ENCODE data around the gene ALOX12. TPM values are rescaled to one million over a fixed set of nuclear protein-coding genes. Genes with fewer than 3 reads are reported as not detected.

Gene ALOX12
- total RNA-seq, 4 donors from 2014 or later, result not detected

- no peak for DNase-seq
- Histone ChIP-seq H3K36me3 (peaks cover 0 to 3% (median 0%) of the 10 kb centered on the region in 4 donors), H3K27me3 (no peaks in the 10 kb centered on the region), H3K27ac (no peak overlapping the region), H3K9me3 (no peaks in the 10 kb centered on the region), H3K4me3 (no peak overlapping the region), H3K4me1 (peaks cover 0 to 11% (median 8%) of the 10 kb centered on the region in 4 donors)
- WGBS, 2 donors (ENCODE audit: low coverage in 1 of 2), result 90 to 96% methylated on average over 10 of the region's 10 CpGs
- intact Hi-C loops (cut with DNase I; ENCODE audit: low total_unique reads), result loop anchor here (5.0 kb wide), 1 partner anchor 77 kb away; no protein-coding TSS in a partner anchor
- in situ Hi-C loops (cut with MboI; ENCODE audit: low pct_ligation_motif_present in 1 of 4, low pct_unique_long_range_greater_than_20kb in 1 of 4, low sequenced_read_pairs in 3 of 4), result no loop called here
- TF ChIP-seq POLR2A (IDR thresholded peaks at IDR 0.05) (no peak), CTCF (IDR thresholded peaks at IDR 0.05) (no peak), EP300 (IDR thresholded peaks at IDR 0.05; ENCODE audit: low read depth) (no peak), POLR2AphosphoS5 (IDR thresholded peaks at IDR 0.05) (no peak)
Measured at GRCh38 chr17:6994118-6994598, 1.7 kb upstream of the ALOX12 start.

DNA sequence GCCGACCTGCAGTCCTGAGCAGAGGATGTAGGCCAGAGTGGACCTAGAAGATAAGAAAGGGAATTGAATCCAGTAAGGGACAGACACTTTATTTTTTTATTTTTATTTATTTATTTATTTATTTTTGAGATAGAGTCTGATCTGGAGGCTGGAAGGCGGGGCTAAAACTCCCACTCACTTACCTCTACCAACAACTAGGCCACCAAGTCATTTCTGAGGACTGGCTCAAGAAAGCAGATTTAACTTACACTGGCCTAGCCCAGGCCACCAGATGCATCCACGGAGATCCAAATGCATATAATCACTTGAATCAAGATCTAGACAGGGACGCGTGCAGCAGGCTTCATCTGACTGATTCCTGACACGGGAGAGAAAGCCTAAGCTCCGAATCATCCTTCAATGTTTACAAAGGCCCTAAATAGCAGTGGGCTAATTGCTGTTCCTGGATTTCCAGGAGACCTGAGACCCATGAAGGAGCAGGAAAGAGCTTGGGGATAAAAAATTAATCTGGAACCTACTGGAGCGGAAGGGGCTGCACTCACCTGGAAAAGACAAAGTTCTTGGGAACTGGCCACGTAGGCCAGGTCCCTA lies 1.1 kb upstream of the ALOX12 start:
- Histone ChIP-seq H3K27me3 (no peaks in the 10 kb centered on the region), H3K36me3 (peaks cover 0 to 8% (median 0%) of the 10 kb centered on the region in 4 donors), H3K27ac (no peak overlapping the region), H3K4me3 (no peak overlapping the region), H3K9me3 (no peaks in the 10 kb centered on the region), H3K4me1 (peaks cover 0 to 11% (median 8%) of the 10 kb centered on the region in 4 donors)
- in situ Hi-C loops (cut with MboI; ENCODE audit: low pct_ligation_motif_present in 1 of 4, low pct_unique_long_range_greater_than_20kb in 1 of 4, low sequenced_read_pairs in 3 of 4) (no loop called here), intact Hi-C loops (cut with DNase I; ENCODE audit: low total_unique reads) (loop anchor here (5.0 kb wide), 1 partner anchor 77 kb away; no protein-coding TSS in a partner anchor)
- 76 to 88% methylated on average over 8 to 9 of the region's 9 CpGs for WGBS, 2 donors (ENCODE audit: low coverage in 1 of 2)
- no peak for DNase-seq
- TF ChIP-seq POLR2A (IDR thresholded peaks at IDR 0.05) (no peak), POLR2AphosphoS5 (IDR thresholded peaks at IDR 0.05) (no peak), EP300 (IDR thresholded peaks at IDR 0.05; ENCODE audit: low read depth) (no peak), CTCF (IDR thresholded peaks at IDR 0.05) (no peak)

DNA sequence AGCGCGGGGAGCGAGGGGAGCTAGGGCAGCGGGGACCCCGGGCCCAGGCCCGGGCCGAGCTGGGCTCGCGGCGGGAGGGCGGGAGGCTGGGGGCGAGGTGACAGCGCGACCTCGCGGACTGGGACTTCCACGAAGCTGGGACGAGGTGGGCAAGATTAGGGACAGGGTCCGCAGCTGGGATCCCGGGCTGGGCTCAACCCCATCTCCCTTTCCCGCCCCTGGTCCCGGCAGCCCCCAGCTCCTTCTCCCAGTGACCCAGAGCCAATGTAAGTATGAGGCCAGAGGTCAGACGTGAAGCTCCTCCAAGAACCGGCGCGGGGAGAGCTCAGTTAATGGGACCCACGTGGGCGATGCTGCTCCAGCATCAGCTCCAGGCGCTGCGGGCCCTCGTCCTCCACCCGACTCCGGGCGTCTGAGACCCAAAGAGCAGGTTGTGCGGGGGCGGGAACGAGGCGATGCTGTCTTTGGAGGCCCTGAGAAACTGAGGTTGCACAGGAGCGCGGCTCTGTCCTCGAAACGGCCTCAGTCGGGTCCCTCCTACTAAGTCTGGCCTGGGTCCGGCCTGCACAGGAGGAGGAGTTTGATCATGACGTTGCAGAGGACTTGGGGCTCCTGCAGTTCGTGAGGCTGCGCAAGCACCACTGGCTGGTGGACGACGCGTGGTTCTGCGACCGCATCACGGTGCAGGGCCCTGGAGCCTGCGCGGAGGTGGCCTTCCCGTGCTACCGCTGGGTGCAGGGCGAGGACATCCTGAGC lies 585 bp downstream of the ALOX12 start:
- intact Hi-C loops (cut with DNase I; ENCODE audit: low total_unique reads) (no loop called here), in situ Hi-C loops (cut with MboI; ENCODE audit: low pct_ligation_motif_present in 1 of 4, low pct_unique_long_range_greater_than_20kb in 1 of 4, low sequenced_read_pairs in 3 of 4) (no loop called here)
- 76 to 90% methylated on average over 2 to 58 of the region's 58 CpGs for whole genome bisulfite sequencing, 2 donors (ENCODE audit: low coverage in 1 of 2)
- Histone ChIP-seq H3K4me1 (peaks cover 0 to 11% (median 8%) of the 10 kb centered on the region in 4 donors), H3K27ac (no peak overlapping the region), H3K4me3 (peak overlapping the region in 3 of 4 donors; percentile 7 to 44 (median 14)), H3K9me3 (no peaks in the 10 kb centered on the region), H3K36me3 (peaks cover 0 to 11% (median 2%) of the 10 kb centered on the region in 4 donors), H3K27me3 (no peaks in the 10 kb centered on the region)
- no peak for TF ChIP-seq POLR2AphosphoS5 (IDR thresholded peaks at IDR 0.05)
- DNase-seq, result no peak

DNA sequence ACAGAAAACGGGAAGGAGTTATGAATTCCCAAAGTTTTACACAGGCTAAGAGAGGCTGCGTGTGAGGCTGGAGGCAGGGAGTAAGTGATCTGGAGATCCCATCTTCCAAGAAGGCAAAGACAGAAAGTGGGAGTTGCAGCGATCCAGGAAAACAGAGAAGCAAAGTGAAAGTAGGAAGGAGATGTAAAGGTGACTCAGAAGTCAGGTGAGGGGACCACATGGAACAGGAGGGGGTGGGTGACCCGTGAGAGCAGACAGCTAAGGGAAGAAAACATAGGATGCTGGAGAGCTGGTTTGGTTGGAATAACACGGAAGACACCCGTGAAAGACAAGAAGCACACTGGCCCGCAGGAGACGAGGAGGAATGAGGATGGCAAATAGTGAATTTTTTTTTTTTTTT lies 1.3 kb downstream of the ALOX12 start:
- Histone ChIP-seq H3K27ac (no peak overlapping the region), H3K4me3 (no peak overlapping the region), H3K27me3 (no peaks in the 10 kb centered on the region), H3K9me3 (no peaks in the 10 kb centered on the region), H3K36me3 (peaks cover 0 to 18% (median 6%) of the 10 kb centered on the region in 4 donors), H3K4me1 (peaks cover 0 to 11% (median 8%) of the 10 kb centered on the region in 4 donors)
- 90 to 93% methylated on average over 8 of the region's 8 CpGs for WGBS, 2 donors (ENCODE audit: low coverage in 1 of 2)
- in situ Hi-C loops (cut with MboI; ENCODE audit: low pct_ligation_motif_present in 1 of 4, low pct_unique_long_range_greater_than_20kb in 1 of 4, low sequenced_read_pairs in 3 of 4), result no loop called here
- intact Hi-C loops (cut with DNase I; ENCODE audit: low total_unique reads), result no loop called here
- no peak for DNase-seq
- TF ChIP-seq EP300 (IDR thresholded peaks at IDR 0.05; ENCODE audit: low read depth) (no peak), CTCF (IDR thresholded peaks at IDR 0.05) (no peak), POLR2A (IDR thresholded peaks at IDR 0.05) (no peak), POLR2AphosphoS5 (IDR thresholded peaks at IDR 0.05) (no peak)
